Measurements from ENCODE around the gene LORICRIN.

- TF ChIP-seq EP300 (IDR thresholded peaks at IDR 0.05) = no peak
- TF ChIP-seq POLR2A (IDR thresholded peaks at IDR 0.05; ENCODE audit: low read length) = no peak
- TF ChIP-seq MAFK (IDR thresholded peaks at IDR 0.05; ENCODE audit: partially characterized antibody) = no peak
- TF ChIP-seq REST (IDR thresholded peaks at IDR 0.05) = no peak
Observed at GRCh38 chr1:153305682-153306081, 46.2 kb downstream of the LORICRIN start.

Data from A549 (cell line).